Kasumi-1 (cell line): ENCODE measurements around the gene CCM2.
"Not testable (repeated sequence)": the region's sequence is repeated elsewhere in the genome, so short reads cannot be mapped to it uniquely, and the experiment has no call there.

Experiments used
- DNase-seq, 2 experiments: peaks; one replicate each; lab custom pipeline; 2025; lab: John Stamatoyannopoulos, UW

The CCM2 gene

GRCh38 chr7:45034710-45035109 lies 34.7 kb downstream of the CCM2 start:
- not testable (repeated sequence) for DNase-seq

- DNase-seq: no peak
These were observed 35.4 kb downstream of the CCM2 start for GRCh38 chr7:45035371-45035770.

- DNase-seq: no peak
These were observed 35.9 kb downstream of the CCM2 start for GRCh38 chr7:45035893-45036292.

GRCh38 chr7:45036317-45036716 lies 36.3 kb downstream of the CCM2 start:
- DNase-seq: no peak

- no peak for DNase-seq
These were observed 36.8 kb downstream of the CCM2 start for GRCh38 chr7:45036796-45037195.

- no peak for DNase-seq
These were observed 37.9 kb downstream of the CCM2 start for GRCh38 chr7:45037876-45038275.

GRCh38 chr7:45039106-45039505 lies 39.1 kb downstream of the CCM2 start:
- DNase-seq: no peak

GRCh38 chr7:45044338-45044737 lies 44.3 kb downstream of the CCM2 start:
- DNase-seq: no peak

GRCh38 chr7:45048748-45049147 lies 48.7 kb downstream of the CCM2 start:
- DNase-seq: no peak

GRCh38 chr7:45050198-45050597 lies 50.2 kb downstream of the CCM2 start:
- DNase-seq: no peak

GRCh38 chr7:45052011-45052410 lies 52.0 kb downstream of the CCM2 start:
- DNase-seq: no peak

- DNase-seq: no peak
These were observed 53.4 kb downstream of the CCM2 start for GRCh38 chr7:45053401-45053800.

GRCh38 chr7:45053941-45054340 lies 53.9 kb downstream of the CCM2 start:
- no peak for DNase-seq

- DNase-seq: no peak
These were observed 54.4 kb downstream of the CCM2 start for GRCh38 chr7:45054442-45054841.

GRCh38 chr7:45055016-45055415 lies 55.0 kb downstream of the CCM2 start:
- no peak for DNase-seq

- no peak for DNase-seq
These were observed 55.7 kb downstream of the CCM2 start for GRCh38 chr7:45055594-45056219.

- DNase-seq: no peak
These were observed 57.9 kb downstream of the CCM2 start for GRCh38 chr7:45057878-45058277.

GRCh38 chr7:45060295-45060694 lies 60.3 kb downstream of the CCM2 start:
- DNase-seq: no peak

- DNase-seq: no peak
These were observed 61.4 kb downstream of the CCM2 start for GRCh38 chr7:45061352-45061751.

GRCh38 chr7:45061806-45062425 lies 61.9 kb downstream of the CCM2 start:
- no peak for DNase-seq

- DNase-seq: no peak
These were observed 64.2 kb downstream of the CCM2 start for GRCh38 chr7:45064047-45064725.

GRCh38 chr7:45065031-45065995 lies 65.3 kb downstream of the CCM2 start:
- no peak for DNase-seq
